ENCODE data around the gene DYNC2H1.
A peak's percentile ranks its signal among the peaks of the same experiment; 100 is the strongest.

DYNC2H1 gene, protein sequence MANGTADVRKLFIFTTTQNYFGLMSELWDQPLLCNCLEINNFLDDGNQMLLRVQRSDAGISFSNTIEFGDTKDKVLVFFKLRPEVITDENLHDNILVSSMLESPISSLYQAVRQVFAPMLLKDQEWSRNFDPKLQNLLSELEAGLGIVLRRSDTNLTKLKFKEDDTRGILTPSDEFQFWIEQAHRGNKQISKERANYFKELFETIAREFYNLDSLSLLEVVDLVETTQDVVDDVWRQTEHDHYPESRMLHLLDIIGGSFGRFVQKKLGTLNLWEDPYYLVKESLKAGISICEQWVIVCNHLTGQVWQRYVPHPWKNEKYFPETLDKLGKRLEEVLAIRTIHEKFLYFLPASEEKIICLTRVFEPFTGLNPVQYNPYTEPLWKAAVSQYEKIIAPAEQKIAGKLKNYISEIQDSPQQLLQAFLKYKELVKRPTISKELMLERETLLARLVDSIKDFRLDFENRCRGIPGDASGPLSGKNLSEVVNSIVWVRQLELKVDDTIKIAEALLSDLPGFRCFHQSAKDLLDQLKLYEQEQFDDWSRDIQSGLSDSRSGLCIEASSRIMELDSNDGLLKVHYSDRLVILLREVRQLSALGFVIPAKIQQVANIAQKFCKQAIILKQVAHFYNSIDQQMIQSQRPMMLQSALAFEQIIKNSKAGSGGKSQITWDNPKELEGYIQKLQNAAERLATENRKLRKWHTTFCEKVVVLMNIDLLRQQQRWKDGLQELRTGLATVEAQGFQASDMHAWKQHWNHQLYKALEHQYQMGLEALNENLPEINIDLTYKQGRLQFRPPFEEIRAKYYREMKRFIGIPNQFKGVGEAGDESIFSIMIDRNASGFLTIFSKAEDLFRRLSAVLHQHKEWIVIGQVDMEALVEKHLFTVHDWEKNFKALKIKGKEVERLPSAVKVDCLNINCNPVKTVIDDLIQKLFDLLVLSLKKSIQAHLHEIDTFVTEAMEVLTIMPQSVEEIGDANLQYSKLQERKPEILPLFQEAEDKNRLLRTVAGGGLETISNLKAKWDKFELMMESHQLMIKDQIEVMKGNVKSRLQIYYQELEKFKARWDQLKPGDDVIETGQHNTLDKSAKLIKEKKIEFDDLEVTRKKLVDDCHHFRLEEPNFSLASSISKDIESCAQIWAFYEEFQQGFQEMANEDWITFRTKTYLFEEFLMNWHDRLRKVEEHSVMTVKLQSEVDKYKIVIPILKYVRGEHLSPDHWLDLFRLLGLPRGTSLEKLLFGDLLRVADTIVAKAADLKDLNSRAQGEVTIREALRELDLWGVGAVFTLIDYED (N-terminal part only)

GRCh38 chr11:103108933-103109817, at the start of gene DYNC2H1:
Gene DYNC2H1, plus strand, starts transcription at chr11:103109426. Its CDS starts 149 bp downstream, at chr11:103109575.
- H3K4me3 Mint-ChIP-seq: peak within 1 kb of the TSS; percentile 98
- DNase-seq (ENCODE audit: low spot score in 2 of 2) (peak; percentile 79 to 83), ATAC-seq (ENCODE audit: low read depth) (peak; percentile 94)
- H3K27me3 Mint-ChIP-seq: peaks cover 1% of the 10 kb centered on the region
- peak within 1 kb of the TSS; percentile 95 for H3K27ac Mint-ChIP-seq
- no peaks in the 10 kb centered on the region for H3K36me3 Mint-ChIP-seq
- no peaks in the 10 kb centered on the region for H3K9me3 Mint-ChIP-seq
- peaks cover 2% of the 10 kb centered on the region for H3K4me1 Mint-ChIP-seq

GRCh38 chr11:103061656-103062055, 47.6 kb upstream of the DYNC2H1 start:
- Mint-ChIP-seq H3K27ac (no peak overlapping the region), H3K27me3 (no peaks in the 10 kb centered on the region), H3K4me1 (no peaks in the 10 kb centered on the region), H3K9me3 (no peaks in the 10 kb centered on the region), H3K4me3 (no peak overlapping the region), H3K36me3 (peaks cover 14% of the 10 kb centered on the region)
- DNase-seq (ENCODE audit: low spot score in 2 of 2) (no peak), ATAC-seq (ENCODE audit: low read depth) (no peak)

- Mint-ChIP-seq H3K27ac (no peak overlapping the region), H3K36me3 (peaks cover 19% of the 10 kb centered on the region), H3K27me3 (no peaks in the 10 kb centered on the region), H3K9me3 (no peaks in the 10 kb centered on the region), H3K4me3 (no peak overlapping the region), H3K4me1 (peaks cover 19% of the 10 kb centered on the region)
- ATAC-seq (ENCODE audit: low read depth) (no peak), DNase-seq (ENCODE audit: low spot score in 2 of 2) (no peak)
Measured at GRCh38 chr11:103067118-103067517, 42.1 kb upstream of the DYNC2H1 start.

DNA sequence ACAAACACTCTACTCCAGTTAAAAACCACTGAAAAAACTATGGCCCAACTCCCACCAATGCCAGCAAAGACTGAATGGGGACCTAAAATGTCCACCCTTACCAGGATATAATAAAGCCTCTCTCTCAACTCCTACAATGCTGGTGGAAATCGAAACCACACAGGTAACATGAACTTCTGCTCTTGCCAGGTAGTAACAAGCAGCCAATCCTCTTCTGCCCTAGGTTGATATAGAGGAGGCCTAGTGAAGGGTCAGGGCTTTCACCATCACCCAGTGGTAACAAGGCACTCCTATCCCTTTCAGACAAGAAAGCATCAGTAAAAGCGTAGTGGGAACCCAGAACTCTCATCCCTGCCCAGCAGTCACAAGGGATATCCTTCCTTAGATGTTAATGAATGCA, 39.9 kb upstream of the DYNC2H1 start:
- no peak overlapping the region for H3K4me3 Mint-ChIP-seq
- ATAC-seq (ENCODE audit: low read depth) (no peak), DNase-seq (ENCODE audit: low spot score in 2 of 2) (no peak)
- H3K4me1 Mint-ChIP-seq: peaks cover 19% of the 10 kb centered on the region
- H3K27ac Mint-ChIP-seq: no peak overlapping the region
- H3K27me3 Mint-ChIP-seq: no peaks in the 10 kb centered on the region
- H3K9me3 Mint-ChIP-seq: no peaks in the 10 kb centered on the region
- H3K36me3 Mint-ChIP-seq: peaks cover 16% of the 10 kb centered on the region

DNA sequence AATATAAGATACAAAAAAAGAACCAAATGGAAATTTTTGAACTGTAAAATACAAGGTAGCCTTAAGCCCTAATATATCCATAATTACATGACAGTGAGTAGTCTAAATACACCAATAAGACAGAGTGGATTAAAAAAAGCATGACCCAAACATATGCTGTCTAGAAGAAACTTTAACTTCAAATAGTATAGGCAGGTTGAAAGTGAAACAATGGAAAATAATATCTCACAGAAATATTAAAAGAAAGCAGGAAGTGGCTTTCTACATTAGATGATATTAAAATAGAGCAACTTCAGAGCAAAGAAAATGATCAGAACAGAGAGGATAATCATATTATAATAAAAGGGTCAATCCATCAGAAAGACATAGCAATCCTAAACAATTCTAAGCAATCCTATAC, 39.1 kb upstream of the DYNC2H1 start:
- no peak for DNase-seq (ENCODE audit: low spot score in 2 of 2)
- H3K4me3 Mint-ChIP-seq: peak overlapping the region; percentile 4
- ATAC-seq (ENCODE audit: low read depth): peak; percentile 56
- H3K4me1 Mint-ChIP-seq: peaks cover 19% of the 10 kb centered on the region
- H3K9me3 Mint-ChIP-seq: no peaks in the 10 kb centered on the region
- peaks cover 18% of the 10 kb centered on the region for H3K36me3 Mint-ChIP-seq
- peak overlapping the region; percentile 46 for H3K27ac Mint-ChIP-seq
- H3K27me3 Mint-ChIP-seq: no peaks in the 10 kb centered on the region

DNA sequence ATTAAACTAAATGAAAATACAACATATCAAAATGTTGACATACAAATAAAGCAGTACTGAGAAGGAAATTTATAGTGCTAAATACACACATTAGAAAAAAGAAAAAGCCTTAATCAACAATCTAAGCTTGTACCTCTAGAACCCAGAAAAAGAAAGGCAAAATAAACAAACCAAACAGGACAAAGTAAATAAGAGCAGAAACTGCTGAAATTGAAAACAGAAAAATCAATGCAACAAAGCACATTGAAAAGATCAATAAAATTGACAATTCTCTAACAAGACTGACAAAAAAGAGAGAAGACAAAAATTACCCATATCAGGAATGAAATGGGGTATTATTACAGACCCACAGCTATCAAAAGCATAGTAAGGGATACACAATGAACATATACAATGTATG, 38.2 kb upstream of the DYNC2H1 start:
- Mint-ChIP-seq H3K4me3 (no peak overlapping the region), H3K27me3 (no peaks in the 10 kb centered on the region), H3K4me1 (peaks cover 19% of the 10 kb centered on the region), H3K36me3 (peaks cover 15% of the 10 kb centered on the region), H3K27ac (peak overlapping the region; percentile 46), H3K9me3 (no peaks in the 10 kb centered on the region)
- no peak for DNase-seq (ENCODE audit: low spot score in 2 of 2)
- no peak for ATAC-seq (ENCODE audit: low read depth)

DNA sequence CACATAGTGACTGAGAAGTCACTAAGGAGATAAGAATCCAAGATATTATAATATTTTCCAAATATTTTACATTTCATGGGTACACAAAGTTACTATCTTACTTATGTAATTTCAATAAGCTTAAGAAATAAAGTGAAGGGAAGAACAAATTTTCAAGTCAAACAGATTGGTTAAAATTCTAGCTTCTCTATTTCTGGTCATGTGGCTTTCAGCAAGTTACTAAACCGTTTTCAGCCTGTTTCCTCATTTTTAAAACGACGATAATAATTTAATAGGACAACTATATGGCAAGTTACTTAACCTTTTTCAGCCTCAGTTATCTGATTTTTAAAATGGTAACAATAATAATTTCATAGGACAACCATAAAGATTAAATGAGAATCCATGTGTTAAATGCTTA, 32.9 kb upstream of the DYNC2H1 start:
- ATAC-seq (ENCODE audit: low read depth): no peak
- H3K36me3 Mint-ChIP-seq: peaks cover 28% of the 10 kb centered on the region

GRCh38 chr11:103077554-103077953, 31.7 kb upstream of the DYNC2H1 start:
- no peaks in the 10 kb centered on the region for H3K27me3 Mint-ChIP-seq
- ATAC-seq (ENCODE audit: low read depth) (no peak), DNase-seq (ENCODE audit: low spot score in 2 of 2) (no peak)
- no peak overlapping the region for H3K27ac Mint-ChIP-seq
- no peaks in the 10 kb centered on the region for H3K4me1 Mint-ChIP-seq
- H3K36me3 Mint-ChIP-seq: peaks cover 23% of the 10 kb centered on the region
- H3K4me3 Mint-ChIP-seq: no peak overlapping the region
- H3K9me3 Mint-ChIP-seq: no peaks in the 10 kb centered on the region

More for the DNA sequence above, 32.9 kb upstream of the DYNC2H1 start:
- Mint-ChIP-seq H3K4me1 (no peaks in the 10 kb centered on the region), H3K27me3 (no peaks in the 10 kb centered on the region), H3K9me3 (no peaks in the 10 kb centered on the region), H3K27ac (no peak overlapping the region), H3K4me3 (no peak overlapping the region)
- no peak for DNase-seq (ENCODE audit: low spot score in 2 of 2)

- Mint-ChIP-seq H3K27ac (no peak overlapping the region), H3K9me3 (no peaks in the 10 kb centered on the region), H3K27me3 (no peaks in the 10 kb centered on the region), H3K36me3 (peaks cover 24% of the 10 kb centered on the region), H3K4me1 (no peaks in the 10 kb centered on the region), H3K4me3 (no peak overlapping the region)
- ATAC-seq (ENCODE audit: low read depth): no peak
- DNase-seq (ENCODE audit: low spot score in 2 of 2): no peak
Measured at GRCh38 chr11:103078710-103079109, 30.5 kb upstream of the DYNC2H1 start.

GRCh38 chr11:103079833-103080232, 29.4 kb upstream of the DYNC2H1 start:
- Mint-ChIP-seq H3K27ac (no peak overlapping the region), H3K36me3 (peaks cover 24% of the 10 kb centered on the region), H3K4me3 (no peak overlapping the region), H3K9me3 (no peaks in the 10 kb centered on the region), H3K27me3 (no peaks in the 10 kb centered on the region), H3K4me1 (no peaks in the 10 kb centered on the region)
- no peak for DNase-seq (ENCODE audit: low spot score in 2 of 2)
- no peak for ATAC-seq (ENCODE audit: low read depth)

- Mint-ChIP-seq H3K27me3 (no peaks in the 10 kb centered on the region), H3K36me3 (peaks cover 1% of the 10 kb centered on the region), H3K4me3 (no peak overlapping the region), H3K27ac (no peak overlapping the region), H3K9me3 (no peaks in the 10 kb centered on the region), H3K4me1 (peaks cover 6% of the 10 kb centered on the region)
- no peak for DNase-seq (ENCODE audit: low spot score in 2 of 2)
- ATAC-seq (ENCODE audit: low read depth): no peak
Measured at GRCh38 chr11:103085758-103086365, 23.4 kb upstream of the DYNC2H1 start.

- H3K27ac Mint-ChIP-seq: no peak overlapping the region
- ATAC-seq (ENCODE audit: low read depth): no peak
- H3K36me3 Mint-ChIP-seq: peaks cover 1% of the 10 kb centered on the region
Measured at GRCh38 chr11:103086461-103086860, 22.8 kb upstream of the DYNC2H1 start.

More at GRCh38 chr11:103086461-103086860, 22.8 kb upstream of the DYNC2H1 start:
- H3K9me3 Mint-ChIP-seq: no peaks in the 10 kb centered on the region
- H3K4me1 Mint-ChIP-seq: peaks cover 8% of the 10 kb centered on the region
- H3K4me3 Mint-ChIP-seq: no peak overlapping the region
- H3K27me3 Mint-ChIP-seq: no peaks in the 10 kb centered on the region
- no peak for DNase-seq (ENCODE audit: low spot score in 2 of 2)

All from memory B cell (primary cell).